DMS53 (cell line): ENCODE data around the gene KANK2.

Experiments
- DNase-seq: peaks from one replicate; lab custom pipeline; 2025; lab: John Stamatoyannopoulos, UW

KANK2 gene

DNA sequence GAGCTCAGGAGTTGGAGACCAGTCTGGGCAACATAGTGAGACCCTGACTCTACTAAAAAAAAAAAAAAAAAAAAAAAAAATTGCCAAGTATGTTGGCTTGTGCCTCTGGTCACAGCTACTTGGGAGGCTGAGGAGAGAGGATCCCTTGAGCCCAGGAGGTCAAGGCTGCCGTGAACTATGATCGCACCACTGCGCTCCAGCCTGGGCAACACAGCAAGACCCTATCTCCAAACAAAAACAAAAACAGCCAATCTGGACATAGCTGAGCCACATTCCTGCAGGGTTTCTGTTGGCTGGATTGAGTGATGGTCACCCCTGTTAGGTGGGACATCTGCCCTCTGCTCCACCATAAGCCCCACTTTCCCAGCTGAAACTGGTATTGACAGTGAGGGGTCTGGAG, 28.5 kb upstream of the KANK2 start:
- no peak for DNase-seq

DNA sequence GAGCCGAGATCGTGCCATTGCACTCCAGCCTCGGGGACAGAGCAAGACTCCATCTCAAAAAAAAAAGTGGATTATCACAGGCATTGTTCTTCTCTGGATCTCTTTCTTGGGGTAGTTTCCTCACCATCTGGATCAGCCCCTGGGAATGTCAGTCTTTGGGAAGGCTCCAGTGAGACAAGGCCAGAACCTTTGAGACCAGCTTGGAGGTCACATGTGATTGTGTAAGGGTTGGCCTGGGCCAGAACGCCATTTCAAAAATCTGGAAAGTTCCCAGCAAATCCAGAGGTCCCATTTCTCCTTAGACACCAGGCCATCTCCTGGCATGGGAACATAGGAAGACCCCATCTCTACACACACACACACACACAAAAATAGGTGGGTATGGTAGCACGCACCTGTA, 27.8 kb upstream of the KANK2 start:
- no peak for DNase-seq

DNA sequence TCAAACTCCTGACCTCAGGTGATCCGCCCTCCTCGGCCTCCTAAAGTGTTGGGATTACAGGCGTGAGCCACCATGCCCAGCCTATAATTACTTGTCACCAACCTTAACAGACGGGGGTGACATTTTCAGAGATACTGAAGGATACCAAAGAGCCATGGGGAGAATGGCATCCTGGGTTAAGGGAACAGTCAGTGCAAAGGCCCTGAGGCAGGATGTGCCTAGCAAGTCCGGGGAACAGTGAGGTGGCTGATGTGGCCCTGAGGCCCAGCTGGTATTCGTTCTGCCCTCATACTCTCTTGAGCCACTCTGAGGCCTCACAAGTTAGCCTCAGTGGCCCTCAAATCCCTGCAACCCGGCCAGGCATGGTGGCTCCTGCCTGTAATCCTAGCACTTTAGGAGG, 27.1 kb upstream of the KANK2 start:
- DNase-seq, result no peak

DNA sequence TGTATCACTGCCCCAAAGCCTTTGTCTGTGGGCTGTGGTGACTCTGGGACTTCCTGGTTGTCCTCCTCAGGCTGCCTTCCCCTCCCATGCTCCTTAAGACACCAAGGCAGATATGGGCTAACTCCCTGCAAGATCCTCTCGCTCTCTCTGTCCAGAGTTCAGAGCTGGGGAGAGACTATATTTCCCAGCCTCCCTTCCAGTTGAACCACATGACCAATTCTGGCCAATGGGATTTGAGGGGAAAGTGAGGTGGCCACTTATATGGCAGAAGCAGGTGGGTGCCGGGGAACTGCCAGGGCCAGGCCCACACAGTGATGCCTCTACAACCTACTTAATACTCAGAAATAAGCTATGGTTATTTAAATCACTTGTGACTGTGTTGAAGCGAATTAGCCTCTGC, 25.9 kb upstream of the KANK2 start:
- DNase-seq, result no peak

DNA sequence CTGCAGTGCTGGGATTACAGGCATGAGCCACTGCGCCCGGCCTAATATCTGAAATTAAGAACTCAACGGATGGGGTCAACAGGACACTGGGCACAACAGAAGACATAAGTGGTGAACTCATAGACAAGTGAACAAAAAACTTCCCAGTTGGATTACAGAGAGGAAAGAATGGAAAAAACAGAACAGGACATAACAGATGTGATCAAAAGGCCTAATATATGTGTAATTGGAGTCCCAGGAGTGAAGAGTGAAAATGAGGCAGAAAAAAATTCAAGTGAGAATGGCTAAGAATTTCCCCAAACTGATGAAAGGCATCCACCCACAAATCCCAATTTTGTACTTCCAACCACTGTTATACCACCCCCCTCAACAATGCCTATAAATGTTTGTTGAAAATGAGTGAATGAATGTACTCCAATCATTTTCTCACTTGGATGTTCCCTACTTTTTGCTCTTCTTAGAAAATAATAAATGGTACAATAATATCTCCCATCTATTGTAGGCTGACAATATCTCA, 23.8 kb upstream of the KANK2 start:
- DNase-seq, result no peak

DNA sequence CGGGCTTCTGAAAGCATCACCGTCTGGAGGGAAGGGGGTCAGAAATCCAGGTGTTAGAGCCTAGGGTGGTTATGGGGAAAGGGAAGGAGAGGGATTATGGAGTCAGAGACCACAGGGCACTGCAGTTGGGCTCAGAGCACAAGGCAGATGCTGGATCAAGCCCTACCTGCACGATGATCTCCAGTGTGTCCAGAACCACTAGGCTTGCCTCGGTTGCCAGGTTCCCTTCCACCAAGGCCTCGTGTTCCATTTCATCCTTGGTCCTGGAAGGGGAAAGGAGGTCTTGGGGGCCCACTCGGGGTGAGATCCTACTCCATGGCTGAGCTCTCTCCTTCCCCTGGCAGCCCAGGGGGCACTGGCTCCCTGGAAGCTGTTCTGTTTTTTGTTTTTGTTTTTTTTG, 17.0 kb upstream of the KANK2 start:
- no peak for DNase-seq

DNA sequence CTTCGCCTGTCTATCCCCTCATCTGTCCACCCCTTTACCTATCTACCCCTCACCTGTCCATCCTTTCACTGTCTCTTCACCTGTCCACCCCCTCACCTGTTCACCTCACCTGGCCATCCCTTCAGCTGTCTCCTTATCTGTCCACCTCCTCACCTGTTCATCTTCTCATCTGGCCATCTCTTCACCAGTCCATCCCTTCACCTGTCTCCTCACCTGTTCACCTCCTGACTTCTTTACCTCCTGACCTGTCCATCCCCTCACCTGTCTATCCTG, 13.2 kb upstream of the KANK2 start:
- peak; percentile 35 for DNase-seq

DNA sequence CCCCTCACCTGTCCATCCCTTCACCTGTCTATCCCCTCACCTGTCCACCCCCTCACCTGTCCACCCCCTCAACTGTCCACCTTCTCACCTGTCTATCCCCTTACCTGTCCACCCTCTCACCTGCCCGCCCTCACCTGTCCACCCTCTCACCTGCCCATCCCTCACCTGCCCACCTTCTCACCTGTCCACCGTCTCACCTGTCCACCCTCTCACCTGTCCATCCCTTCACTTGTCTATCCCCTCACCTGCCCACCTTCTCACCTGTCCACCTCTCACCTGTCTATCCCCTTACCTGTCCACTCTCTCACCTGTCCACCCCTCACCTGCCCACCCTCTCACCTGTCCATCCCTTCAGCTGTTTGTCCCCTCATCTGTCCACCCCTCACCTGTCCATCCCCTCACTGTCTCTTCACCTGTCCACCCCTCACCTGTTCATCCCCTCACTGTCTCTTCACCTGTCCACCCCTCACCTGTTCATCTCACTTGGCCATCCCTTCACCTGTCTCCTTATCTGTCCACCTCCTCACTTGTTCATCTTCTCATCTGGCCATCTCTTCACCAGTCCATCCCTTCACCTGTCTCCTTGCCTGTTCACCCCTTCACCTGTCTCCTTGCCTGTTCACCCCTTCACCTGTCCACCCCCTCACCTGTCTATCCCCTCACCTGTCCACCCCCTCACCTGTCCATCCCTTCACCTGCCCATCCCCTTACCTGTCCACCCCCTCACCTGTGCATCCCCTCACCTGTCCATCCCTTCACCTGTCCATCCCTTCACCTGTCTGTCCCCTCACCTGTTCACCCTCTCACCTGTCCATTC, 12.7 kb upstream of the KANK2 start:
- DNase-seq, result no peak

DNA sequence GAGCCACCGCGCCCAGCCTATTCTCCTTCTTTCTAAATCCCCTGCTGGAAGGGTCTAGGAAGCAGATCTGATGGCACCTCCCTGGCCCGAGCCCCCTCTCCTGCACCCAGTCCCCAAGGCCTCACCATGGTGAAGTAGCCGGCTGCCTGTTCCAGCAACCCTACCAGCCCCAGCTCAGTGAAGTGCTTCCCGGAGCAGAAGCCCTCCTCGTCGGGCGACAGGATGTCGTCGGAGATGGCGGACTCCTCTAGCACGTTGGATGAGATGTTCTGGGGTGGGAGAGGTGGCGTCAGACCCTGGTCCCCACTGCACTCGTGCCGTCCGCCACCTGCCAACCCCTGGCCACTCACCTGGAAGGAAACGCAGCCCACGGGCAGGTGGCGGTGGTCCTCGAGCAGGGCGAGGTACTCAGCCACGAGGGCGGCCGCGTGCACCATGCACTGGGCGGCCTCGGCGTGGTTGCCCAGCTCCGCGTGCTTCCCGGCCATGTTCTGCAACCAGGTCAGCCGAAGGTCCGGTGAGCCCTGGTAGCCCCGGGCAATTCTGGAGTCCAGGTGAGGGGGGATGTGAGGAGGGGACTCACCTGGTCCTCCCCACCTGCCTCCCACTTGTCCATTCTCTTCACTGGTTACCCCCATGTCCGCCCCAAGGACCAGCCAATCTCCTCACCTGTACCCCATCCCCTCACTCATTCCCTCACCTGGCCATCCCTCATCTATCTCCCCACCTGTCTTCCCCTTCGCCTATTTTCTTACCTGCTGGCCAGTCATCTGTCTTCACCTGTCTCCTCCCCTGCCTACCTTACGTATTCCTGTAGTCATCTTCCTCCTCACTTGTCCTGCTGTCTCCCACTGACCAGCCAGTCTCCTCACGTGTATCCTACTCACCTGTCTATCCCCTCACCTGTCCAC, 11.5 kb upstream of the KANK2 start:
- DNase-seq, result no peak

DNA sequence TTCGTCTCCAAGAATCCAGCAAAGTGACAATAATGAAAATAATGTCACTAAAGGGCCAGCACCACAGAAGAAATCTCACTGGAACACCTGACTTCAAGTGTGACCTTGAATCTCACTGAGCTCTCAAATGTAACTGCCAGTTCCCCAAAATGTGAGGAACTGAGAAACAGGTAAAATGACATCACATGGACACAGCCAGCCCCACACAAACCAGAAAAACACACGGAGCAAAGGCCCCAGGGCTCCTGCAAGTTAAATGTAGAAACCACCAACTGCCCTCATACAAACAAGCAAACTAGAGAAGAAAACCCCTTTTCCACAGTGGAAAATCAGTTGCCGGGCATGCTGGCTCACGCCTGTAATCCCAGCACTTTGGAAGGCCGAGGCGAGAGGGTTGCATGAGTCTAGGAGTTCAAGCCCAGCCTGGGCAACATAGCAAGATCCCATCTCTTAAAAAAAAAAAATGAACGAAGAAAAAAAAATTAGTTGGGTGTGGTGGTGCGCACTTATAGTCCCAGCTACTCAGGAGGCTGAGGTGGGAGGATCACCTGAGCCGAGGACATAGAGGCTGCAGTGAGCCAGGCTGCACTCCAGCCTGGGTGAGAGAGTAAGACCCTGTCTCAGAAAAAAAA, 8.7 kb upstream of the KANK2 start:
- no peak for DNase-seq

DNA sequence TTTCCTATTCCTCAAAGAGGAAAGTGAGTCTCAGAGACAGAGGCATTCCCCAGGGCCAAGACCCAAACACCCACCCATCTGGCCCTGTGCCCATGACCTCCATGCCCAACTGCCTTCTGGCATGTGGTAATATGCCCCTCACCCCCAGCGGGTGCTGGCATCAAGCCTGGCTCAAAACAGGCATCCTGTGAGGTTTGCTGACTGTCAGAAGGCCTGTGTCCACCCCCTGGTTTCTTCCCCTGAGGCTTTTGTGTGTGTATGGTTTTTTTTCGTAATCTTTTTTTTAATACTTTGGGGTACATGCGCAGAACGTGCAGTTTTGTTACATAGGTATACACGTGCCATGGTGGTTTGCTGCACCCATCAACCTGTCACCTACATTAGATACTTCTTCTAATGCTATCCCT, 7.6 kb upstream of the KANK2 start:
- no peak for DNase-seq

DNA sequence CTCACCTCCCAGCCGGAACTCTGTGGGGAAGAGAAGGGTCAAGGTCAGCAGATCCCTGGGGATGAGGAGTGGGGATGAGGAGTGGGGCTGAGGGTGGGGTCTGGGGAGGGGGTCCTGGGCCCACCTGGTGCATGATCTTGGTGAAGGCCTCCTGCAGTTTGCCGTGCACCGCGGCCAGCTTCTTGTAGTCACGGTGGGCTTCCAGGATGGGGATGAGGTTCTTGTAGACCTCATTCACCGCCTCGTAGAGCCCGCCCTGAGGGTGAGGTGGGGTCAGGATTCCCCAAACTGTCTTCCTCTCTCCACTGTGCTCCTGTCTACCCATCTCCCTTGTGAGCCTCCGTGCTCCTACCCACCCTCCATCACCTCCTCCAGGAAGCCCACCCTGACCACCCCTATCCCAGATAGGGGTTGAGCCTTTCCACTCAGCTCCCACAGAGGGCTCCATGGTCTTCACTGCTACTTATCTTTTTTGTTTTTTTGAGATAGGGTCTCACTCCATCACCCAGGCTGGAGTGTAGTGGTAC, 6.8 kb upstream of the KANK2 start:
- DNase-seq, result no peak

DNA sequence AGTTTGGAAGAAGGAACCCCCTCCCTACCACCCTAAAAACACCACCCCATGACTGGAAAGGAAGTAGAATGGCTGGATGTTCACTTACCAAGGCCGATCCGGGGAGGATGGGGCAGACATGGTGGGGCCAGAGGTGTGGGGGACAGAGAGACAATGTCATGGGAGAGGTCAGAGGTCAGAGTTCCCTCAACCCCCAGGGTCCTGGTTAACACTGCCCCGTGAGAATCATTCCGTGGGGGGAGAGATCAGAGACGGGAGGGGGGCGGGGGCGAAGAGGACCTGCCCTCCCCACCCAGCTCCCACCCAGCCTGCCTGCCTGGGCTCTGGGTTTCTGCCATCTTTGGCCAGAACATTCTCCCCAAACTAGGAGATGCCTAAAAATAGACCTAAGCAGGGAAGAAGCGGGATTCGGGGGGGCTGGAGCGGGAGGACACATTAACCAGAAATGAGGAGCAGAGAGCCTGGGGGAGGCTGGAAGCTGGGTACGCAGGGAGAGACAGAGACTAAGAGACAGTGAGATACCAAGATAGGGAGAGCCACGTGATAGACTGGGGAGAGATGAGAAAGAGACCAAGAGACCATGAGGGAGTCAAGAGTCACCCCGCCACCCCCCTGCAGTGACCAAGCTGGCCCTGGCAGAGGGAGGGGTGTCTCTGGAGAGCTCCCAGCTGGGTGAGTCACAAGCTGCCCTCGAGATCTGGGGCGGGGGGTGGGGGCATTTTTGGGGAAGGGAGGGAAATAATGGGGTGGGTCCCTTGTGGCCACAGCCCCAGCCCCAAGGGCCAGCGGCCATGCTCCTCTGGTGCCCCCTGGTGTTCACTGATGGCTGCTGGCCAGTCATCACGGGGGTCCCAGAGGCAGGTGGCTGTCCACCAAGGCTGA, 6.1 kb upstream of the KANK2 start:
- peak; percentile 45 for DNase-seq

DNA sequence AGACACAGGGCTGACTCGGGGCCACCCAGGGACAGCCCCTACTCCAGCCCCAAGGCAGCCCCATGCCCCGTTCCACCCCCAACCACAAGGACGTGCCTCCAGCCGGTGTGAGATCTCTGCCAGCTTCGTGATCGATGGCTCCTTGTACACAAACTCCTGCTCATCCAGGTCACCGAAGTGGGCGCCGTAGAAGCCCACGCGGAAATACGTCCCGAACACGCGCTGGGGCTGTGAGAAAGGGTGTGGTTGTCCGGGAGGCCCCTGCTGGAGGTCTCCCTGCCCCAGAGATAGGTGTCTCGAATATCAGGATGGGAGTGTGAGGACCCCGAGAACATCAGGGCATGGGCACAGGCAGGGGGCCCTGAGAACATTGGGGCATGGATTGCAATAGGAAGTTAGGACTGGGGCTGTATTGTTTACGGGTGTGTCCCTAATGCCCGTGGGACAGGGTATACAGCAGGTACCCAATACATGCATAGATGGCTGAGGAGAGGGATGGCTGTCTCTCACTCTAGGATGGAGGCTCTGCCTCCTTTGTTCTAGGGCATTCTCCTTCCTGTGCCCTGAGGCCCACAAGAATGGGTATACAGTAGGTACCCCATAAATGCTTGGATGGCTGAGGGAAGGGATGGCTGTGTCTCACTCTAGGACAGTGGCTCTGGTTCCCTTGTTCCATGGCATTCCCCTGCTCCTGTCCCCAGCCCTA, 5.3 kb upstream of the KANK2 start:
- no peak for DNase-seq

DNA sequence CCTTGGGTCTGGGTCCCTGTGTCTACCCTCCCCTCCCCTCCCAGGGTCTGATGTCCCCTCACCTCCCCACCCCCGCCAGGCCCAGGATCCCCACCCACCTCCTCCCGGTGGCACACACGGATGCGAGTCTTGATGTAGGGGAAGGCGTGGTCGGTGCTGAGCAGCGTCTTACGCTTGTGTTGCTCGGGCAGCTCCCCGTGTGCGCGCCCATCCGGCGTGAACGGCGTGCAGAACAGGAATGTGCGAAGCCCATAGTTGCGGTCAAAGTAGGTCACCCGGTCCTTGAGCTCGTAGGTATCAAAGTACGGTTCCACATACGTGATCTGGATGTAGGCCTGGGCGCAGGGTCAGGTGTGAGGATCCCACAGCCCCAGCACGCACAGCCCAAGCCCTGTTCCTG, 4.4 kb upstream of the KANK2 start:
- no peak for DNase-seq

DNA sequence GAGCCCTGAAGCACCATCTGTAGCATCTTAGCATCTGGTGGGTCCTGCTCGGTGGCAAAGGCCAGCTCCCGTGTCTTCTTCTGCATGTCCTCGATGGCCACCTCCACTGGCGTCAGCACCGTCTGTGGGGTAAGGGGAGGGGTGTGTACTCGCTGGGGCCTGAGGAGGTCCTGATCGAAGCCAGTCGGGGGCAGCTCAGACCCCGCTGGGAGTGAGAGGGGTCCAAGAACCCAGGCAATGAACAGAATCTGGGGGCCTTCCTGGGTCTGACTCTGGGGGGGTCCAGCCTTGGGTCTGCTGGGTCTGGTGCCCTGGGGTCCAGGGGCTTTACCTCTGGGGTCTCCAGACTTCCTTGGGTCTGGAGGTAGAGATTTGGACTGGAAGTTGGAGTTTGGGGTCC, 3.6 kb upstream of the KANK2 start:
- DNase-seq, result no peak

DNA sequence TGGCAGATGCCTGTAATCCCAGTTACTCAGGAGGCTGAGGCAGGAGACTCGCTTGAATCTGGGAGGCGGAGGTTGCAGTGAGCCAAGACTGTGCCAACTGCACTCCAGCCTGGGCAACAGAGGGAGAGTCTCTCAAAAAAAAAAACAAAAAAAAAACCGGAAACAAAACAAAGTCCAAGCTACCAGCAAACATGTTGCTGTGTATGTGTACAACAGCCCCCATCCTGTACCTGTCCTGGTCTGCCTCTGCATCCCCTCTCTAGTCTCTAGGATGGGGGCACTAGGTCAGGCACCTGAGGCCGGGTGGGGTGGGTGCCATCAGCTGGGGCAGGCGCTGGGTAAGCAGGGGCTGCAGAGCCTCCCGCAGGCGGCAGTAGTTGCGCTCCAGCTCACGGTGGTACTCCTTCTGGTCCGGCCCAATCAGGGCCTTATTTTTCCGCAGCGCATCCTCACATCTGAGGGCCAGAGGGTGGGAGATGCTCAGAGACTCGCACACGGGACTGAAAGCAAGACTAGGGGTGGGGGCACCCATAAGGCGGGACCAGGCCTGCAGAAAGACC, 2.8 kb upstream of the KANK2 start:
- DNase-seq, result no peak

DNA sequence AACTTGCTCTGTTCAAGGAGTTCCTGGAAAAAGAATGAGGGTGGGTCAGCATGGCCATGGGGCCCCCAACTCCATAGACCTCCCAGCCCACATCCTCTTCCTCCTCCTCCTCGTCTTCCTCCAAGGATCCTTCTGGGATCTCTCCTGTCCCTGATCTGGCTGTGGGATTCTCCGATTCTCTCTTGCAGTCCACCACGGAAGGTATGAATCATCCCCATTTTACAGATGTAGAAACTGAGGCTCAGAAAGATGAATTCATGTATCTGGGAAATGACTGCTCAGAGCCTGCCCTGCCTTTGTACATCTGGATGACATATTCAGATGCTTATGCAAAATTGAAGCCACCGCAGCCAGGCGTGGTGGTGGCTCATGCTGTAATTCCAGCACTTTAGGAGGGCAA, 2.2 kb upstream of the KANK2 start:
- DNase-seq, result no peak

DNA sequence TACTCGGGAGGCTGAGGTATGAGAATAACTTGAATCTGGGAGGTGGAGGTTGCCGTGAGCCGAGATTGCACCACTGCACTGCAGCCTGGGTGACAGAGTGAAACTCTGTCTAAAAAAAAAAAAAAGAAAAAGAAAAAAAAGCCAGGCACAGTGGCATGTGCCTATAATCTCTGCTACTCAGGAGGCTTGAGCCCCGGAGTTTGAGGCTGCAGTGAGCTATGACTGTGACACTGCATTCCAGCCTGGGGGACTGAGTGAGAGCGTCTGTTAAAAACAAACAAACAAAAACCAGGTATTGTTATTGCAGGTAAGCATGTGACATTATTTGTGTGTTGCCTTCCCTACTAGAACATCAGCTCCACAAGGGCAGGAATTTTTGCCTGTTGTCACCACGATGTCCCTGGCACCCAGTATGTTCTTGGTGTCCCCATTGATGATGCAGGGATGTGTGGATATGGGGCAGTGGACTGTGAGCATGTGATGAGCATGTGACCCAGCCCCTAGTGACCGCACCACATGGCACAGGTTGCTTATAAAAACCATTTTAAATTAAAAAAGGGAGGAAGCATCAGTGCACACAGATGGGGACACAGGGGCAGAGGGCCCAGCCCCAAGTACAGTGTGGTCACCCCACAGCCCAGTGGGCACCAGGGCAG, 1.6 kb upstream of the KANK2 start:
- no peak for DNase-seq

DNA sequence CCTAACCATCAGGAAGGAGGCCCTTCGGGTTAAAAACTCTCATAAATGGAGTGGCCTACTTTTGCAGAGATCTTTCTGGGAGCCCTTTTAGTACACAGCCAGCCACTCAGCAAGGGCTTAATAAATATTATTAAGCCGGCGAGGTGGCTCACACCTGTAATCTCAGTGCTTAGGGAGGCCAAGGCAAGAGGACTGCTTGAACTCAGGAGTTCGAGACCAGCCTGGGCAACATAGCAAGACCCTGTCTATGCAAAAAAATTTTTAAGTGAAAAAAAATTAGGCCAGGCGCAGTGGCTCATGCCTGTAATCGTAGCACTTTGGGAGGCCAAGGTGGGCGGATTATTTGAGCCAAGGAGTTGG, 810 bp upstream of the KANK2 start:
- DNase-seq, result no peak
